ENCODE measurements around the gene TARS3.

GRCh38 chr15:101710806-101711205 lies 13.5 kb downstream of the TARS3 start:
- no peak for TF ChIP-seq CTCF (conservative IDR thresholded peaks at IDR 0.05 in 1 of 2, IDR thresholded peaks at IDR 0.05 in 1 of 2; ENCODE audit: extremely low read depth in 1 of 2, insufficient read depth in 1 of 2, low read depth in 1 of 2, low read length in 2 of 2)
- TF ChIP-seq EZH2 (IDR thresholded peaks at IDR 0.05; ENCODE audit: borderline replicate concordance, low read length), result no peak
